Esophagus muscularis mucosa (tissue), 4 donors: ENCODE measurements around the gene LRMDA. TPM values are rescaled to one million over a fixed set of nuclear protein-coding genes. Genes with fewer than 3 reads are reported as not detected.

Experiments used
- DNase-seq: peaks from one replicate; pipeline ENCODE4 v3.0.0-alpha.2; 2017; ENCODE audit errors: extremely low spot score
- H3K27ac ChIP-seq, 4 donors: fragments of 200-600 bp; sonication (generic); replicated peaks in 1 of 4; 1 replicate in 3 of 4; 2 replicates in 1 of 4; pipeline ENCODE4 v1.5.1; 2016 to 2019; ENCODE audit warnings: mild to moderate bottlenecking in 1 of 4
- H3K27me3 ChIP-seq, 4 donors: fragments of 200-600 bp; sonication (generic); one replicate each; pipeline versions ENCODE4 v1.5.1 to v1.6.0; 2016 to 2019
- H3K36me3 ChIP-seq, 4 donors: fragments of 200-600 bp; sonication (generic); one replicate each; pipeline ENCODE4 v1.5.1; 2016 to 2019
- H3K4me1 ChIP-seq, 4 donors: fragments of 200-600 bp; sonication (generic); one replicate each; pipeline ENCODE4 v1.5.1; 2016 to 2019
- H3K4me3 ChIP-seq, 4 donors: fragments of 200-600 bp; sonication (generic); 1 replicate in 2 of 4; 2 replicates in 2 of 4; pipeline ENCODE4 v1.5.1; 2016 to 2019; ENCODE audit warnings: mild to moderate bottlenecking in 4 of 4, moderate library complexity in 1 of 4
- H3K9me3 ChIP-seq, 4 donors: fragments of 200-600 bp; sonication (generic); 1 replicate in 3 of 4; 2 replicates in 1 of 4; pipeline ENCODE4 v1.5.1; 2016 to 2019
- EP300 ChIP-seq: sonication (generic); formaldehyde crosslinking; IDR thresholded peaks from one replicate; pipeline ENCODE4 v1.6.1; 2017; ENCODE audit warnings: antibody characterized with exemption
- POLR2A ChIP-seq: fragments of 450-650 bp; IDR thresholded peaks from one replicate; pipeline ENCODE4 v1.6.1; 2017; ENCODE audit warnings: antibody characterized with exemption, moderate library complexity, mild to moderate bottlenecking, low read depth
- POLR2AphosphoS5 ChIP-seq, 2 donors: sonication (generic); formaldehyde crosslinking; IDR thresholded peaks; one replicate each; pipeline ENCODE4 v1.6.1; 2017; ENCODE audit warnings: antibody characterized with exemption in 2 of 2
- WGBS: methylation state at CpG from one replicate; pipeline ENCODE4 v1.1.5; 2018; 5-methylcytosine and 5-hydroxymethylcytosine counted together
- intact Hi-C: fragments of 100-400 bp; cut with DNase I; formaldehyde crosslinking; loops from one replicate; pipeline ENCODE4 v1.15.1; 2023
- total RNA-seq, 4 donors: library from RNA; depleted of rRNA; stranded (reverse); fragments of >200 nt; gene quantifications; one replicate each; pipeline versions ENCODE4 v1.1.0 to v1.2.1, GENCODE V29; 2016
- TF ChIP-seq, protein P1 (sequence below), 3 experiments: fragments of 200-600 bp in 2 of 3; fragments of 450-650 bp in 1 of 3; sonication (generic) in 2 of 3; IDR thresholded peaks; one replicate each; pipeline ENCODE4 v1.5.1; 2017 to 2019; ENCODE audit warnings: antibody characterized with exemption in 3 of 3, mild to moderate bottlenecking in 2 of 3, moderate library complexity in 1 of 3

LRMDA gene
- total RNA-seq, 4 donors from 2014 or later = 14.3 to 34.9 (median 26.5) TPM

DNA sequence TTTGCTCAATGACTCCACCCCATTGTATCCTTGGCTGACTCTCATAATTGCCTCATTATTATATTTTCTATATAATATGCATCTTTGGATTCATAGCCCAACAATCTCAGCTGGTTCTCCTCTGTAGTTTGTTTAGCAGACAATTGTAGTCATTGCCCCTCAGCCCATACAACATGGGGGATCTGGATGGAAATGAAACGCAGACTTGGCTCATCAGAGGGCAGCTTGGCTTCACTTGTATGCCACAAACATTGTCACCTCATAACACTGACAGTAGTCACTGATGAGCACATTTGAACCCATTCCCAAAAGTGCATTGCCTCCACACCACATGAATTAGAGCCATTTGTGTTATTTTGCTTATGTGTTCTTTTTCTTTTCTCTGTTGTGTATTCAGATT is 963.8 kb downstream of the LRMDA start:
- DNase-seq = no peak
- WGBS = 92% methylated on average over 1 of the region's 1 CpG
- Histone ChIP-seq H3K4me3 (no peak overlapping the region), H3K4me1 (peaks cover 7 to 52% (median 38%) of the 10 kb centered on the region in 4 donors), H3K27ac (no peak overlapping the region), H3K36me3 (no peaks in the 10 kb centered on the region), H3K27me3 (no peaks in the 10 kb centered on the region), H3K9me3 (no peaks in the 10 kb centered on the region)
- TF ChIP-seq EP300 = no peak
- TF ChIP-seq, protein P1, sequence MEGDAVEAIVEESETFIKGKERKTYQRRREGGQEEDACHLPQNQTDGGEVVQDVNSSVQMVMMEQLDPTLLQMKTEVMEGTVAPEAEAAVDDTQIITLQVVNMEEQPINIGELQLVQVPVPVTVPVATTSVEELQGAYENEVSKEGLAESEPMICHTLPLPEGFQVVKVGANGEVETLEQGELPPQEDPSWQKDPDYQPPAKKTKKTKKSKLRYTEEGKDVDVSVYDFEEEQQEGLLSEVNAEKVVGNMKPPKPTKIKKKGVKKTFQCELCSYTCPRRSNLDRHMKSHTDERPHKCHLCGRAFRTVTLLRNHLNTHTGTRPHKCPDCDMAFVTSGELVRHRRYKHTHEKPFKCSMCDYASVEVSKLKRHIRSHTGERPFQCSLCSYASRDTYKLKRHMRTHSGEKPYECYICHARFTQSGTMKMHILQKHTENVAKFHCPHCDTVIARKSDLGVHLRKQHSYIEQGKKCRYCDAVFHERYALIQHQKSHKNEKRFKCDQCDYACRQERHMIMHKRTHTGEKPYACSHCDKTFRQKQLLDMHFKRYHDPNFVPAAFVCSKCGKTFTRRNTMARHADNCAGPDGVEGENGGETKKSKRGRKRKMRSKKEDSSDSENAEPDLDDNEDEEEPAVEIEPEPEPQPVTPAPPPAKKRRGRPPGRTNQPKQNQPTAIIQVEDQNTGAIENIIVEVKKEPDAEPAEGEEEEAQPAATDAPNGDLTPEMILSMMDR (IDR thresholded peaks at IDR 0.05) = no peak
- intact Hi-C loops = no loop called here

GRCh38 chr10:76396134-76396533 is 964.7 kb downstream of the LRMDA start:
- H3K9me3 ChIP-seq = no peaks in the 10 kb centered on the region
- peaks cover 7 to 52% (median 38%) of the 10 kb centered on the region in 4 donors for H3K4me1 ChIP-seq
- H3K36me3 ChIP-seq = no peaks in the 10 kb centered on the region
- intact Hi-C loops = no loop called here
- no peak overlapping the region for H3K4me3 ChIP-seq
- H3K27me3 ChIP-seq = no peaks in the 10 kb centered on the region
- TF ChIP-seq POLR2A (no peak), EP300 (no peak), POLR2AphosphoS5 (IDR thresholded peaks at IDR 0.05) (no peak)
- TF ChIP-seq, protein P1 (IDR thresholded peaks at IDR 0.05) = no peak
- no peak for DNase-seq
- peak overlapping the region in 2 of 4 donors; percentile 78 to 80 for H3K27ac ChIP-seq
- WGBS = 84% methylated on average over 6 of the region's 6 CpGs

DNA sequence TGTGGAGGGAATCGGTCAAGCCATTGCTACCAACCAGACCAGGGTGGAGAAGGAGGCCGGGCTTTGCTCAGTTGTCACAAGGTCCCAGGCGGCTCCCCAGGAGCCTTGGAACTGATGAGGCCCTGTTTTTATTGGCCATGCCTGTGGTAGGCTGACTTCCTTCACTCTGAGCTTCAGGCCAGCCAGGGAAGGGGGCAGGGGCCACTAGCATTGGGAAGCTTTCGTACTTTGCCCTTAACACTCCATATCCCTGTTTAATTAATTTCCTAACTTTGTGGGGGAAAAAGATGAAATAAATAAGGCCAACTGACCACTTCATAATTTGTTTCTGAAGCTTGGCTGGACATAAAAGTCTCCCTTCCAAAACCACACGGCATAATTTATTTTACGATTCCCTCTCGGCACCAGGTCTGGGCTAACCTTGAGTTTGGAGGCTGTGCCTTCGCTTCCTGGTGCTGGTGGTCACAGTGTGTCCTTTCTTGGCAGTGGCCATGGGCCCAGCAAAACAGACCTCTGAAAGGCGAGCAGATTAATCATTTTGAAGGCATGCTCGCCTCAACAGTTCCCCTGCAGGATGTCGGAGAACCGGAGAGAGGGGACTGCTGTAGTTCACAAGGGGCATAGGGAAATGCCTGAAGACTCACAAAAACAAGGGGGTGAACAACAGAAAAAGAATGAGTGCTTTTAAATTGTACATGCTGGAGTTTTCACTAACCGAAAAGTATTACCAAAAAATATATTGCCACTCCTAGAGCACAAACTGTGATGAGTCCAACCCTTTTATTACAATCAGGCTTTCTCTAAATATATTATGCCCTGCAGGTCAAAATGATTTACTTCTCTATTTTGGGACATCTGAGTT is 966.0 kb downstream of the LRMDA start:
- Histone ChIP-seq H3K27ac (peak overlapping the region; percentile 61 to 80 (median 77)), H3K9me3 (no peaks in the 10 kb centered on the region), H3K36me3 (no peaks in the 10 kb centered on the region), H3K4me3 (no peak overlapping the region), H3K4me1 (peaks cover 7 to 52% (median 38%) of the 10 kb centered on the region in 4 donors), H3K27me3 (no peaks in the 10 kb centered on the region)
- 43% methylated on average over 13 of the region's 13 CpGs for WGBS
- DNase-seq = no peak
- TF ChIP-seq, protein P1 (IDR thresholded peaks at IDR 0.05) = peak in 1 of 3 experiments; percentile 4
- TF ChIP-seq EP300 = no peak
- TF ChIP-seq POLR2AphosphoS5 (IDR thresholded peaks at IDR 0.05) = peak in 1 of 2 donors; percentile 38
- intact Hi-C loops = no loop called here

GRCh38 chr10:76398043-76398710 is 966.8 kb downstream of the LRMDA start:
- H3K27me3 ChIP-seq = no peaks in the 10 kb centered on the region
- 35% methylated on average over 6 of the region's 6 CpGs for whole genome bisulfite sequencing
- no peak for DNase-seq
- H3K9me3 ChIP-seq = no peaks in the 10 kb centered on the region
- no peak overlapping the region for H3K4me3 ChIP-seq
- H3K4me1 ChIP-seq = peaks cover 7 to 52% (median 38%) of the 10 kb centered on the region in 4 donors
- TF ChIP-seq POLR2AphosphoS5 (IDR thresholded peaks at IDR 0.05) = no peak
- TF ChIP-seq, protein P1 (IDR thresholded peaks at IDR 0.05) = no peak
- no peak for TF ChIP-seq POLR2A
- no peak for TF ChIP-seq EP300
- H3K27ac ChIP-seq = peak overlapping the region; percentile 61 to 80 (median 77)
- intact Hi-C loops = no loop called here
- H3K36me3 ChIP-seq = no peaks in the 10 kb centered on the region
